NCI-H2107 (cell line): ENCODE results near the gene ZNF740.
"Not testable (repeated sequence)": the region's sequence is repeated elsewhere in the genome, so short reads cannot be mapped to it uniquely, and the experiment has no call there.

Experiments used
- DNase-seq: peaks from one replicate; lab custom pipeline; 2025; lab: John Stamatoyannopoulos, UW

Gene ZNF740

GRCh38 chr12:53173085-53173715, 7.3 kb upstream of the ZNF740 start:
- no peak for DNase-seq

- no peak for DNase-seq
Observed at GRCh38 chr12:53174881-53175491, 5.5 kb upstream of the ZNF740 start.

GRCh38 chr12:53176750-53177149, 3.8 kb upstream of the ZNF740 start:
- no peak for DNase-seq

- not testable (repeated sequence) for DNase-seq
Observed at GRCh38 chr12:53177447-53177846, 3.1 kb upstream of the ZNF740 start.

GRCh38 chr12:53178803-53179202, 1.7 kb upstream of the ZNF740 start:
- not testable (repeated sequence) for DNase-seq

GRCh38 chr12:53179687-53180219, 769 bp upstream of the ZNF740 start:
- DNase-seq: no peak

- peak; percentile 53 for DNase-seq
Observed at GRCh38 chr12:53180931-53181645, 566 bp downstream of the ZNF740 start.

- DNase-seq: no peak
Observed at GRCh38 chr12:53181935-53182334, 1.4 kb downstream of the ZNF740 start.

- DNase-seq: no peak
Observed at GRCh38 chr12:53182903-53183302, 2.4 kb downstream of the ZNF740 start.

GRCh38 chr12:53184828-53185227, 4.3 kb downstream of the ZNF740 start:
- DNase-seq: no peak

GRCh38 chr12:53185582-53186153, 5.1 kb downstream of the ZNF740 start:
- DNase-seq: no peak

GRCh38 chr12:53186745-53187144, 6.2 kb downstream of the ZNF740 start:
- DNase-seq: no peak

- no peak for DNase-seq
Observed at GRCh38 chr12:53187145-53187899, 6.8 kb downstream of the ZNF740 start.

GRCh38 chr12:53190108-53190729, 9.7 kb downstream of the ZNF740 start:
- DNase-seq: peak; percentile 33

- DNase-seq: no peak
Observed at GRCh38 chr12:53191096-53191884, 10.8 kb downstream of the ZNF740 start.

- DNase-seq: no peak
Observed at GRCh38 chr12:53191885-53192530, 11.5 kb downstream of the ZNF740 start.

- no peak for DNase-seq
Observed at GRCh38 chr12:53192531-53193021, 12.1 kb downstream of the ZNF740 start.

- no peak for DNase-seq
Observed at GRCh38 chr12:53193040-53193439, 12.5 kb downstream of the ZNF740 start.

GRCh38 chr12:53193985-53194716, 13.6 kb downstream of the ZNF740 start:
- DNase-seq: no peak
